GM18867 (cell line): ENCODE measurements around the gene GPR37.

ENCODE experiments used
- ATAC-seq: cut with Tn5 transposase; IDR thresholded peaks from one replicate; pipeline ENCODE4 v1.9.1; 2021; ENCODE audit warnings: mild to moderate bottlenecking, moderate library complexity; ENCODE audit not compliant: unreplicated experiment

GPR37 gene

DNA sequence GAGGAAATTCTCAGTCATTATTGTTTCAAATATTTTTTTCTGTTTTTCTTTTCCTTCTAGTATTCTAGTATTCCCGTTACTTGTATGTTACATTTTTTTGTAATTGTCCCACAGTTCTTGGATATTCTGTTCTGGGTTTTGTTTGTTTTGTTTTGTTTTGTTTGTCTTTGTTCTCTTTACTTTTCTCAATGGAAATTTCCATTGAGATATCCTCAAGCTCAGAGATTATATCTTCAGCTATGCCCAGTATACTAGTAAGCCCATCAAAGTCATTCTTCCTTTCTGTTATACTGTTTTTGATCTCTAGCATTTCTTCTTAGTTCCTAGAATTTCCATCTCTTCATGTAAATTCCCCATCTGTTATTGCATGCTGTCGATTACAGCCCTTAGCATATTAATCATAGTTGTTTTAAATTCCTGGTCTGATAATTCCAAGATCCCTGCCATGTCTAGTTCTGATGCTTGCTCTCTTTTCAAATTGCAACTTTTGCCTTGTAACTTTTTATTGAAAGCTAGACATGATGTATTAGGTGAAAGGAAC, 27.8 kb downstream of the GPR37 start:
- ATAC-seq = no peak

DNA sequence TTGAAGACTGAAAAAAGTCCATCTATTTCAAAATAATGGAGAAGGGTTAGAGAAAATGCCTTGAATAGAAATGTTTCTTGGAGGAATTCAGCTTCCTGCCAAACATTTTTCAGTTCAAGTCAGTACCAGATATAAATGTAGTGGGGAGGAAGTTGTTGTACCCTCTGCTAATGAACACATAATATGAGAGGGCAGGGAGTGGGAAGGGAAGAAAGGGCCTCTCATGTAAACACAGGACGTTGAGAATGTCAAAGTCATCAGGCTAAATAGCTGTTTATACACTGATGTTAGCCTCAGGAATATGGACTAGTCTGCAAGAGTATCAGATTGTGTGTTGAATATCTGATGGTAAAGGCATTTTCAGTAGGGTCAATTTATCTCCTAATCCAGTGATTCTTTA, 37.0 kb downstream of the GPR37 start:
- no peak for ATAC-seq

DNA sequence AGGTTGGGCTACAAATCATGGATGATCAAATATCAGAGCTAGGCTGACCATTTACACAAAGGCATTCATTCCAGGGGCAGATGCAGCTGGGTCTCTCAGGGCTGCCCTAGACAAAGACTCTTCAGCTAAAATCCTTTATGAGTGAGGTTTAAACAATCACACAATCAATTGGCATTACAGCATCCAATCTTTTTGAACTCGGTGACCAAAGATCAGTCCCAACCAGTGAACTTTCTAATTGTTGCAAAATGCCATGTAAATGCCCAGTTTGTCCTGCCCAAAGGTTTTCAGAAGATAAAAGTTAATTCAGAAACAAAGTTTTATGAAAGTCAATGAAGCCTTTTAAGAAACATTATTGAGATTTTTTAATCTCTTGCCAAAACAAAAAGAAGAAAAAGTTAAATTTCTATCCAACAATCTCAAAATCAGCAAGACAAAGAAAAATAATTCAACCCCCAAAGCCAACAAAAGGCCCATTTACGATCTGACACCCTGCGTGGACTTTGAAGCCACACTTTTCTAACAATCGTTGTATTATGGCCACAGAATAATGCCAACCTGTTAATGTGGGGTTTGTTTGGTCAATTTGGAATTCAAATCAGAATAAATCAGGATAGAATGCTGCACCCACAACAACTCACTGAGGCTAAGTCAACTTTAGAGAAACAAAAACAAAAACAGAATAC, 40.9 kb downstream of the GPR37 start:
- ATAC-seq = no peak

DNA sequence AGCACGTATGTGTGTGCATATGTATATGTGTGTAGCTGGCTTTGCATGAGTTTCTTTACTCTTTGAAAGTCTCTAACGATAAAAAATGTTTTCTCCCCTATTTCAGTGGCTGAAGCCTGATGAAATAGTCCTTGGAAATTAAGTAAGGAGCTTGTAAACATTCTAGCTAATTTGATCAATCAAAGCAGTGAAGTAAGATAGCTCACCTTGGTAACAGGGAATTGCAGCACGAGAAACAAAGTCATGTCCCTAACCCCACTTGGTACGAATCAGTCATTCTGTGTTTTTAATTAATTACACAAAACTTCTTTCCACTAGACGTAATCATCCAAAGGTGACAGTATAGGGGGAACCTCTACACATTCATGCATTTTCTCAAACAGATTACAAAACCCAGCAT, 41.5 kb downstream of the GPR37 start:
- no peak for ATAC-seq

DNA sequence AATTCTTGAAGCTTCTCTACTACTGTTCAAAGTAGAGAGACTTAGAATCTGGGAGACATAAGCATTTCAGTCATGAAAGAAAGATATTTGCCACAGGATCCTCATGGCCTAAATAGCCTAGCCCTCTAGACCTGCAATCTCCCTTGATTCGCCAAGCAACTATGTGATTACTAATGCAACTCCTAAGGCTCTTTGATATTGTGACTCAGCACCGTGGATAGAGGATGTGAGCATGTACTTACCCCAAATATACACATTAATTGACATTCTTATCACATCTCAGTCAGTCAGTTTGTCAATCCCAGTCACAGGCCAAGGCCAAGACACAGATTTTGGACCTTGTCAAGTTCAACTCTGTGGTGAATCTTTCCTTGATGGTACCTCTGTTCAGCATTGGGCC, 42.6 kb downstream of the GPR37 start:
- ATAC-seq = no peak

DNA sequence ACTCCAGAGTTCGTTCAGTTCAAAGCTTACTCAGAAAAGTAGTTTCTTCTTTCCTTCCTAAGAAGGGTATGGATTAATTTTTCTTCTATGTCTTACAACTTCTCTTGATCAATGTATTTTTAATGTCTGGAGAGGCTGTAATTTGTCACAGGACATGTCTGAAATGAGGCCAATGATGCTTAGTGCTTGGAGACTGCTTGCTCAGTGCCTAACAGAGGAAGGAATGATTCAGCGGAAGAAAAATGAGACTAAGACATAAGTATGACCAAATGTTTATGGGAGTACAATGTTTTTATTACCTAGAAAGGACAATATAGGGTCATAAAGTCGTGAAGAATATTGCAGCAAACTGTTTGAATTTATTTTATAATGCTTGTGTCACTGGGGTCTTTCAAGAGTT, 43.3 kb downstream of the GPR37 start:
- ATAC-seq = no peak

DNA sequence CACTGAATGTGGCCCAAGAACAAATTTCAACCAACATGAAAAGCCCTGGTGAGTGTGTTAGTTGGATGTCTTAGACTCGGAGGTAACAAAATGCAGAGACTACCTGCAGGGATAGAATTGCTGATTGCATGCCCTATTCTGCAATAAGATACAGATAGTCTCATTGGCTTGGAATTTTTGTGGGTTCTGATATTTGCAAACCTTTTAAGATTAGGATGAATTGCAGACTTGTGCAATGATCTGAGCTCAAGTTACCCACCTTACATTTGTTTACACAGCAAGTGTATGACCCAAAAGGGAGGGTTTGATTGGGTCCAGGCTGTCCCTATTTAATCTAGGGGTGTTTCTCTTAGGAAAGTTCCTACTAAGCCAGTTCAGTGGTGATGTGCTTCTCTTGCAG, 45.4 kb downstream of the GPR37 start:
- no peak for ATAC-seq

DNA sequence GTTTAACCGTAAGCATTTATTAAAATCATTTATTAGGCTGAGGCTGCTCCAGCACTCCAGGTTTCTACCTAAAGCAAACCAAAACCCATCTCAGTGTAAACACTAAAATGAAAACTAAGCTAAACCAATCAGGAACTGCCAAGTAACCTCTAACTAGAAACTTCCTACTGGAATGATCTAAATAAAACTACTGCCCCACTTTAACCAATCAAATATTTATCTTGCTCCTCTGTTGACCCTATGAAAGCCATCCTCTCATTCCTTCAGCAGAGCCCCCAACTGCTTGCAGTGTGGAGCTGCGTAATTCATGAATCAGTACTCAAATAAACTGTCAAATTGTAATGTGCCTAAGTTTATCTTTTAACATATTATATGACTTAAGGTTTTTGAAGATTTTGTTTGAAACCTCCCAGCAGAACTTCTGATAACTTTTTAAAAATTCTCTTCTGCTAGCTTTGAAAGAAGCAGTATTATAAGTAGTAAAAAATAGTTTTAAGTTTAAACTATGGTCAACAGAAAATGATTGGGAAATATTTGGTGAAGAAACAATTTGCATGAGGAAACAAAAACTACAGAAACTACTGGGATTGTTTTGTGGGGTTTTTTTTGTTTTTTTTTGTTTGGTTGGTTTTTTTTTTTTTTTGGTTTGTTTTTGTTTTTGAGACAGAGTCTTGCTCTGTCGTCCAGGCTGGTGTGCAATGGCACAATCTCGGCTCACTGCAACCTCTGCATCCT, 47.4 kb downstream of the GPR37 start:
- no peak for ATAC-seq

DNA sequence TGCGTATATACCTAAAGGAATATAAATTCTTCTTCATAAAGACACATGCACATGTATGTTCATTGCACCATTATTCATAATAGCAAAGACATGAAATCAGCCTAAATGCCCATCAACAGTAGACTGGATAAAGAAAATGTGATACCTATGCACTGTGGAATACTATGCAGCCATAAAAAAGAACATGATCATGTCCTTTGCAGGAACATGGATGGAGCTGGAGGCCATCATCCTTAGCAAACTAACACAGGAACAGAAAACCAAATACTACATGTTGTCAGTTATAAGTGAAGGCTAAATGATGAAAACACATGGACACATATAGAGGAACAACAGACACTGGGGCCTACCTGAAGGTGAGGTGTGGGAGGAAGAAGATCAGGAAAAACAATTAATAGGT, 48.7 kb downstream of the GPR37 start:
- no peak for ATAC-seq

DNA sequence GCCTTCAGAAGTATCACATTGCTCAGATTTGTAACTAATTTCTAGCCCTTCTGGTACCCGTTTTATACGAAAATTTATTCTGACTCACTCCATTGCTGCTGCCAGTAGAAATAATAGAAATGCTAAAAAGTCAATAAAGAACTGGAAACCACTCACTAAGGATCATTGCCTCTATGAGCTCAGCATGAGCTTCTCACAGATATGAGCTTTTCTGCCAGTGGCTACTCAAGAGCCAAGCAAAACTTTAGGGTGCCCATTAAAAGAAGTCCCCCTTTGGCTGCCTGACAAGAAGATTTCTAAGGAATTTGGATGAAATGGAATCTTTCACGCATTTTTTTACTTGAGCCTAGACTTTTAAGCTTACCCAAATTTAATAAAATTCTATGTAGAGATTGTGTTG, 52.5 kb downstream of the GPR37 start:
- no peak for ATAC-seq

DNA sequence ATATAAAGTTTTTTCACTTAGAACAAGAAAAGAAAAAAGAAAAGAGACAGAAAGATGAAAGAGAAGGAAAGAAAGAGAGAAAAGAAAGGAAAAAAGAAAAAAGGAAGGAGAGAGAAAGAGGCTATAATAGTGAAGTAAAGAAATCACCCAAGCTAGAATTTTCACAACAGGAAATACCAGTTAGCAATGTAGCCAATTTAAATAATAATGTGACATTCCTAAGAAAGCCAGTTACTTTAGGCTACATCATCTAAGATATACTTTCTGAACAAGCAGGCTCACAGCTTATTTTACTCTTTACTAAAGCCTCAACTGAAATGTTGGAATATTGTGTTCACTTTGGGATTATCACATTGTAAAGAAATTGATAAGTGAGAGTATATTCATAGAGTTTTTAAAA, 53.6 kb downstream of the GPR37 start:
- ATAC-seq = no peak

DNA sequence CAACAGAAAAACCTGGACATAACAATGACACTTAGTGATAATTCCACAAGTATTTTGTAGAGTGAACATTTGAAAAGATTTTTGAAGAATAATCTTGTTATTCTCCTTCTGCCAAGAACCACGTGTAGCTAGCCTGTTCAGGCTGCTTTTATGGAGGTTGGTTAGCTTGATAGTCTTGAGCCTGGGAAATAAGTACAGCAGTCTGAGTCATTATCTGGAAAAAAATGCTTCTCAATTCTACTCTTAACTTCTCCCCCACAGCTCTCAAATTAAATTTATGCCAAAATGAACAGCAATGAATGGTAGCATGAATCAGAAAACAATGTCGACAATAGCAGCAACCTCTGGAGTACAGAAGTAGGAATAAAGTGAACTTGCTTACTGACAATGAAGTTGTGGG, 63.2 kb downstream of the GPR37 start:
- no peak for ATAC-seq

DNA sequence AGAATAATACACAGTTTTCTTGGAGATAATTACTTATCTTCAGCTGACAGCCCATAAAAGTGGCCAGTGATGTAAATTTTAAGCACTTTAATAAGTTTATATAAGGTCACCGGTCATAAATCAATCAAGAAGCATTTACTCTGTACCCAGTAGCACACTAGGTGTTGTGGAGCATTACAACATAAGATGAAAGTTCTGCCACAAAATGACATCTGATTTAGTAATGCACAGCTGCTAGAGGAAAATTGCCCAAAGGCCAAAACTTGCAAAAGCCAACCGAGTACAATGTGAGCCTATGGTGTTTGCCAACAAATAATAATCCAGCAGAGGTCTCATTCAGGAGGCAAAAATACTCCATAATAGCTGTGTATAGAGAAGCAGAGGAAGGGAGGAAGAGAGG, 63.6 kb downstream of the GPR37 start:
- ATAC-seq = no peak

DNA sequence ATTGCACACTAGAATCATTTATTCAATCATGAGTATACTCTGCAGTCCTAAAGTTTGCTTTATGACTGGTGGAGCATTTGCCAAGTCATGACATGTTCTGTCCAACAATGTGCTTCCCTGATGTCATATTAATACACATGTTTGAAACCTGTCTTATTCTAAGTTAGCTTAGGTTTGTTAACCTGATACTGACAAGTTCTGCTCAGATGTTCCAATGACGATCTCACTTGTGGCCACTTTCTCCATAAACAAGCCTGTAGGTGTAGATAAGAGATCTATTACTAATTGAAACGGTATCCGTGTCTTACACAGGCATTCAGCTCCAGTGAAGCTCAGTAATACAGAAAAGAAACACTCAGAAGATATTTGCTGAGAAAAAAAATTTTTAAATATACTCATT, 64.9 kb downstream of the GPR37 start:
- ATAC-seq = no peak

DNA sequence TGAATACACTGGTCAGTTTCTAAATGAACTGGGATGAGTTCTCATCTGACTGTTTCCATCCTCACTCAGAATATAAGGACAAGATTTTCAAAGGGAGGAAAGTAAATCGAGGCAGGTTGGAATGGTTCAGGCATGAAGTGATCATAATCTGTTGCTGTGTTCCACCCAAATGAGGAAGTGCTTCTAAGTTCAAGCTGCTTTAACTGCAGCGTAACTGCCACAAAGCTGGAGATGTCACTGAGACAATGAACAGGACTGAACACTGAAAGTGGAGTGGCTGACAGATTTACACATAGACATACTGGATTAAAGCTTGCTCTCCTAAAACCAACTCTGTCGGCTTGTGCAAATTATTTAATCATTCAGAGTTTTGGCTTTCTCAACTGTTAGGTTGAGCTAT, 66.6 kb downstream of the GPR37 start:
- ATAC-seq = no peak

DNA sequence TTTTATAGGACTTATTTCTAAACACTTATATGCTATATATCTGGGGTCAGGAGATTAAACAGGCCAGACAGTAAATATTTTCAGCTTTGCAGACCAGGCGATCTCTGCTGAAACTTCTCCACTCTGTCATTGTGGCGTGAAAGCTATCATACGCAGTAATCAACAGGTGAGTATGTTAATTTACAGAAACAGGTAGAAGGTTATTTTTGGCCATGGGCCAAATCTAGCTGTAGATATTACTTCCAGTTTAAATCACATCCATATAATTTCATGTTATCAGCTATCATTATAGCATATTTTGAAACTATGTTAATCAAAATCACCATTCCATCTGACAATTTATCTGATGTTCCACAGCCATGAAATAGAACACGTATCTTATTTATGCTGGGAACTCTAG, 67.8 kb downstream of the GPR37 start:
- ATAC-seq = no peak
